GM03348 (cell line): ENCODE data around the gene TEKT3.

Source experiments
- DNase-seq: peaks from one replicate; pipeline ENCODE4 v3.0.0; 2012; ENCODE audit warnings: low spot score

The TEKT3 gene

GRCh38 chr17:15349119-15349518 is 7.7 kb upstream of the TEKT3 start:
- DNase-seq: no peak

- peak; percentile 41 for DNase-seq
Observed at GRCh38 chr17:15348021-15348420, 6.6 kb upstream of the TEKT3 start.

DNA sequence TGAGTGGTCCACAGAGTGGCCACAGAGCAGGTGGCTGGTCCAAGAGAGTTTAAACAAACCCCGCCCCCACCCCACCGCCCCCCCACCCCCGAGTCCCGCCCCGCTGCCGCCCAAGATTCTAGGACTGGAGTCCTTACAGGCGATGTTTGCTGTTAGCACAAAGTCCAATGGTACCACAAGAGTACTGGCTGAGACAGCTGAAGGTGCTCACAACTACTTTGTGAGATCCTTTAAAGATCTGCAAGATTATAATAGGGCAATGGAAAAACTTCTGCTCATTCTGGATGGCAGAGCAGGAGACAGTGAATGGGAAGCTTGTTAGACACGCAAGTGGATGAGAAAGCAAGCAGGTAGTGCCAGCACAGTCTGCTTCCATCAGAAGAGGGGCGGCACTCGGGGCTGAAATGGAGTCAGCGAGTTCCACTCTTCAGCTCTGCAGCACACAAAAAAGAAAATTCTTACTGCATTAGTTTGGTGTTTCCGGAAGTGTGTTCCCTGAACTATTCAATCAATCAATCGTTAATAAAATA is 4.7 kb upstream of the TEKT3 start:
- DNase-seq: no peak

DNA sequence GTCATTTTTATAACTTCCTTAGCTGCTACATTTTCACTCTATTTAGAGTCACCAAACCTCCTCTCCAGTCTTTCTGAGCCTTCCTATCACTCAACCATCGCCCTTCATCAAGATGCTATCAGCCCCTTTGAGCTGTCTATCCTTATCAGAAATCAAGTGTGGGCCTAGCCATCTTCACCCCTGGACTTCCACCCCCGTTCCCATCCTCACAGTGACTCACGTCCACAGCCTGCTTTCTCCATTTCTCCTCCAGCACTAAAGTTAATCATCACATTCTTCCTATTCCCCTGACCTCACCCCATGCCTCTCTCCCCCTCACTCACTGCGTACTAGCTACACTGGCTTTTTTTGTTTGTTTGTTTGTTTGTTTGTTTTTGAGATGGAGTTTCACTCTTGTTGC is 2.4 kb upstream of the TEKT3 start:
- DNase-seq: peak; percentile 78

DNA sequence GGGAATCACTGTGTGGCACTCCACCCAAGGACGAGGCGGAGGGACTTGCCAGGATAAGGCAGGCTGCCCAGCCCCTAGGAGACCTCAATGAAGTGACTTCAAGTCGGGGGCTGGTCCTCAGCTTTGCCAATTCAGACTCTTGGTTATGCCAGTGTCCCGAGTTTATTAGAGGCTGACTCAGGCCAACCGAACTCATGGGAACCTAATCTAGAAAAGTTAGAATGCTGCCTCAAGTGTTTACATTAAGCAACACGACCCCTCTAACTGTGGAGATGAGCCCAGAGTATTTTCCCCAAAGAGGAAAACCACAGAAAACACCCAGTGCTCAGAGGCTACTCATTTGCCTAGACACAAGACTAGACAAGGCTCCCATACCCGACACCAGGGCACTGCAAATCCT is 1.1 kb upstream of the TEKT3 start:
- DNase-seq: no peak

DNA sequence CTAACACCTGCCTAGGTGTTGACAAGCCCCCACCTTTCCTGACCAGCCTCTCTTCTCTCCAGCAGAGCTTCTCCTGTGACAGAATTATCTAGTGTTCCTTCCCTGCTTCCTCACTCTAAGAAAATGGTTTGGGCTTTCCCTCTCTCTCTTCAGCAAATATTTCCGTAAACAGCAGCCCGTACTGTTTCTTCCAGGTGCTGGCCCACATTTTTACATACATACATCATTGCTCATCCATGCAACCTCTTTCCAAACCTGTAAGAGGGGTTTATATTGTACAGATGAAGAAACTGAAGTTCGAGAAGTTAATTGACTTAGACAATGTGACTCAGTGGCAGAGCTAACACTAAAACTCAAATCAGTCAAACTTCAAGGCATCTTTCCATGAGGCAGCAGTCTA is 569 bp upstream of the TEKT3 start:
- DNase-seq: no peak

GRCh38 chr17:15340966-15341365 is 431 bp downstream of the TEKT3 start:
- no peak for DNase-seq

GRCh38 chr17:15335446-15335845 is 6.0 kb downstream of the TEKT3 start:
- no peak for DNase-seq

- no peak for DNase-seq
Observed at GRCh38 chr17:15334266-15334665, 7.1 kb downstream of the TEKT3 start.

GRCh38 chr17:15332338-15332737 is 9.1 kb downstream of the TEKT3 start:
- DNase-seq: no peak

GRCh38 chr17:15323131-15323530 is 18.3 kb downstream of the TEKT3 start:
- no peak for DNase-seq

DNA sequence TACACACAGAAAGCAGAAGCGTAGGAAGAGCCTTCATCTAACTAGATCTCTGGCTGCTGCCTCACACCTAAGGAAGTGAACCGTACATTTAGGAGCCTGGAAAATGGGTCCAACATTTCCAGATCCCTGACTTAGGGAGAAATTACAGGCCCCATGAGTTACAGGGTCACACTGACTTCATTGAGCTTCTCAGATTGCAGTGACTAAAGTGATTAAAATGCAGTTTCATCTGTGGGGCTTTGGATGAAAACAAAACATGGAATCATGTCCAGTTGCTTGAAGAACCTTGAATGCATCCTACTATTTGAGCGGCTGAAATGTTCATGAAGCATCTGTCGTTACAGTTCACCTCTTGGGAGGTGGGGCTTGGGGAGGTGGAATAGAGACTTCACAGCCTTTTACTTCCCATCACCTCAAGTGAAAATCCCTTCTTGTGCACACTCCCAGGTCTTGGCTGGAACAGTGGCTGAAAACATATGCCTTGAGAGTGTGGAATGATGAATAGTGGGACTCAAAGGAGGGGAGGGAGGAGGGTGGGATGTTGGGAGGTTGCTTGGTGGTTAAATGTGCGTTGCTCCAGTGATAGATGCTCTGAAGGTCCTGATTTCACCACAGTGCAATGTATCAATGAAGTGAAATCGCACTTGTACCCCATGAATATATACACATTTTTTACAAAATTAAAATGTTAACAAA is 19.7 kb downstream of the TEKT3 start:
- peak; percentile 33 for DNase-seq

DNA sequence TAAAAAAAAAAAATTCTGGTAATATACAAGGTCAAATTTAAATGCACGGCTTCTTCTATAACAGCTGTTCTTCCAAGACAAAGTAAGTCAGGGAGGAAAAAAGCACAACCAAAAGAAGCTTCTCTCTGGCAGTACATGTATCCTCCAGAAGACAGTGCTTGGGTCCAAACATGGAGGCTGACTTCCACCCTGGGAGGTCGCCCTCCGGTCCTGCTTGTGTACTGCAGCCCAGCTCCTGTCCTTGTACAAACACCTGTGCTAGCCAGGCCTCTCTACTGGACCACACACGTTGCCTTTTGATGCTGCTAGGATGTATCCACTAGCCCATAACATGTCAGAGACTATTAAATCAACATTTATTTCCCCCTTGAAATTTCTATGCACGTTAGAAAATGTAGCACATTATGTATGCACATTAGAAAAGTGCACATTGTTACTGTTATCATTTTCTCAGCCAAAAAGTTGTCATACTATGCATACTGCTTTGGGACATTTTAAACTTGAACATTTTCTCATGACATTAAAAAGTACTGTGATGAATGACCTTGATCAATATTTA is 21.9 kb downstream of the TEKT3 start:
- no peak for DNase-seq

DNA sequence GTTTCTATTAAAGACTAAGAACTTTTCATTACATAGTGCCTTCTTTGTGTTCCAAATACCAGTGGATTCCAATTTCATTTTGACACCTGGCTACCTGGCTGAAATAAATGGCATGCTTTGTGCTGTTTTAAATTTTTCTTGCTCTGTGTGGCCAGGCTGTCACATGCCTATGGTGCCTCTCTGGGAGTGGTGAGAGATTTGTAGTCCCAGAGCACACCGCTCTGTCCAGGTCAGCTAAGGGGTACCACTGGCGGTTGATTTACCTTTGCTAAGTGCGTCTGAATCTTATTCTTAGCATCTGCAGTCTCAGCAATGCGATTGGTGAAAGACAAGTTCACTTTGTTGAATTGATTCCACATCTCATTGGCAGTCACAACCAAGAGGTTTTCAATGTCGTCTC is 29.4 kb downstream of the TEKT3 start:
- no peak for DNase-seq

- no peak for DNase-seq
Observed at GRCh38 chr17:15309793-15310192, 31.6 kb downstream of the TEKT3 start.

GRCh38 chr17:15309236-15309635 is 32.2 kb downstream of the TEKT3 start:
- no peak for DNase-seq

- DNase-seq: no peak
Observed at GRCh38 chr17:15308758-15309157, 32.6 kb downstream of the TEKT3 start.

- DNase-seq: no peak
Observed at GRCh38 chr17:15307710-15308111, 33.7 kb downstream of the TEKT3 start.

DNA sequence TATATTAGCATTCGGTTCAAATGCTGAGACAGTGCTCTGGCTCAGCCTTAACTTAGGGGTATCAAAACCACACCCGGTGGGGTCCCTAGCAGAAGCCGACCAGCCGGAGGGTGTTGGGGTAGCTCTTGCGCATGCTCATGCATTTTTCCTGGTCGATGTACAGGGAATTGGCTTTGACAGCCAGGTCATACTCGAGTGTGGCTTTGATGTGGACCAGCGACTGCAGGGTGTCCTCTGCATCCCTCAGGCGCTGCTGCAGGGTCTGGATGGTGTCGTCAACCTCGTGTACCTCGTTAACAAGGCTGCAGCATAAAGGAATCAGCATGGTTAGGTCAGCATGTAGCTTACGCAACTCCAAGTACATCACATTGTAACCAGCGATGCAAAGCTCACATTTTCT is 37.5 kb downstream of the TEKT3 start:
- no peak for DNase-seq

DNA sequence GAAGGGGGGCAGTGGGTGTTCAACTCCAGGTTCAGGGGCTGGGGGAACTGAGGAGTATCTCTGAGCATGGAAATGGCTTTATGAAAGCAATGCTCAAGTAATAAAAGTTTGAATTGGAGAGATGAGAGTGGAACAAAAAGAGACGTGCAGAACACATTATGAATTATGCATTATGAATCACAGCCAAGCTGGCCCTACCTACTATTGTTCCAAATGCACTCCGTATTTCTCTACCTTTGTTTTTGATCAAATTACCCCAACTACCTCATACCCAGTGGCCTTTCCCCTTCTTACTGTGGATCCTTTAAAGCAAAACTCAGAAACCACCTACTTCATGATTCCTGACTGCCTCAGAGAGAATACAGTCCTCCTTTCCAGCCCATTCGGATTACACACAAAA is 38.1 kb downstream of the TEKT3 start:
- no peak for DNase-seq

DNA sequence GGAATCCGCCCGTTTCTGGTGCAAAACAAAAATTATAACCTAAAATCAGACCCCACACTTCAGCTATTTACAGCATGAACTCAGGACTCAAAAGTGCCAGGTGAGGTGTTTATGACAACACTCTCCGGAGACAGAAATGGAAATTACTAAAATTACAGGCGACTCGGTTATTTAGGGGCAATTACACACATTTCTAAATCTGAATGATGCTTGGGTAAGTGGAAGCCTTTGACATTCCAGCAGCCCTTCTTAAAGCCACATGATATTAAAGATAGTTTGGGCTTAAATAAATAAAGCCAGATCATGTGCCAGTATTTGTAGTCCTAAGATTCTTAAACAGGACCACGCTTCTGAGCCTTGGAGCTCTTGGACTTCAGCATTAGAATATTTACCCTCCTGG is 39.6 kb downstream of the TEKT3 start:
- DNase-seq: no peak

DNA sequence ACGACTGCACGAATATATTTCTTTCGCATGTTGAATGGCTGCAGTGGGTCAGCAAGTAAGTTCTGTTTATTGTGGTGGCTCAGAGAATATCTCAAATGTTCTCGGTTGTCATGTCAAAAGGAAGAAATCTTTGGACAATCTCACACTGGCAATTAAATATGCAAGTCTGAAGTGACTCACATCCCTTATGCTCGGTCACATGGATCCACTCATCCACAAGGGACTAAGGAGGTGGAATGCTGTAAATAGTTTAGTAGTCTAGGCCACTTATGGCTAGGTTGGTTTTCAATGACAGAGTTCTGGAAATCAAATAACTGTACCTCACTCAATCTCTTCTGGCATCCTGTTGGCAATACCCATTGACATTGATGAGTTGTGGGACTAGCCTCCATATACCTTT is 43.2 kb downstream of the TEKT3 start:
- DNase-seq: peak; percentile 56

- DNase-seq: no peak
Observed at GRCh38 chr17:15293558-15293957, 47.8 kb downstream of the TEKT3 start.
